ENCODE measurements around the gene MEF2A.
A peak's percentile ranks its signal among the peaks of the same experiment; 100 is the strongest.
"Not testable (repeated sequence)": the region's sequence is repeated elsewhere in the genome, so short reads cannot be mapped to it uniquely, and the experiment has no call there.

MEF2A gene

GRCh38 chr15:99731336-99732123, 165.7 kb downstream of the MEF2A start:
- DNase-seq (ENCODE audit: low read depth): no peak

GRCh38 chr15:99732124-99732750, 166.5 kb downstream of the MEF2A start:
- DNase-seq (ENCODE audit: low read depth): no peak

GRCh38 chr15:99732751-99733267, 167.0 kb downstream of the MEF2A start:
- DNase-seq (ENCODE audit: low read depth): no peak

- DNase-seq (ENCODE audit: low read depth): peak; percentile 96
Measured at GRCh38 chr15:99733268-99734039, 167.7 kb downstream of the MEF2A start, which contains the start of gene LYSMD4. Gene LYSMD4 (minus strand): TSS chr15:99733437. CDS start chr15:99731999, 1,438 bp downstream.

- DNase-seq (ENCODE audit: low read depth): not testable (repeated sequence)
Measured at GRCh38 chr15:99734040-99734291, 168.2 kb downstream of the MEF2A start.

GRCh38 chr15:99734575-99734974, 168.8 kb downstream of the MEF2A start:
- DNase-seq (ENCODE audit: low read depth): no peak

GRCh38 chr15:99735868-99736267, 170.1 kb downstream of the MEF2A start:
- no peak for DNase-seq (ENCODE audit: low read depth)

- DNase-seq (ENCODE audit: low read depth): no peak
Measured at GRCh38 chr15:99736702-99737101, 170.9 kb downstream of the MEF2A start.

- DNase-seq (ENCODE audit: low read depth): no peak
Measured at GRCh38 chr15:99738021-99738847, 172.4 kb downstream of the MEF2A start.

- no peak for DNase-seq (ENCODE audit: low read depth)
Measured at GRCh38 chr15:99741835-99742234, 176.1 kb downstream of the MEF2A start.

- DNase-seq (ENCODE audit: low read depth): no peak
Measured at GRCh38 chr15:99744142-99744541, 178.4 kb downstream of the MEF2A start.

GRCh38 chr15:99745370-99746086, 179.7 kb downstream of the MEF2A start:
- no peak for DNase-seq (ENCODE audit: low read depth)

- DNase-seq (ENCODE audit: low read depth): no peak
Measured at GRCh38 chr15:99749386-99749785, 183.6 kb downstream of the MEF2A start.

GRCh38 chr15:99750326-99750725, 184.5 kb downstream of the MEF2A start:
- DNase-seq (ENCODE audit: low read depth): not testable (repeated sequence)

GRCh38 chr15:99752556-99752955, 186.8 kb downstream of the MEF2A start:
- DNase-seq (ENCODE audit: low read depth): no peak

- no peak for DNase-seq (ENCODE audit: low read depth)
Measured at GRCh38 chr15:99753066-99753465, 187.3 kb downstream of the MEF2A start.

- DNase-seq (ENCODE audit: low read depth): no peak
Measured at GRCh38 chr15:99755692-99756409, 190.1 kb downstream of the MEF2A start.

GRCh38 chr15:99762288-99762687, 196.5 kb downstream of the MEF2A start:
- DNase-seq (ENCODE audit: low read depth): no peak

GRCh38 chr15:99763827-99764226, 198.0 kb downstream of the MEF2A start:
- DNase-seq (ENCODE audit: low read depth): no peak

- DNase-seq (ENCODE audit: low read depth): no peak
Measured at GRCh38 chr15:99764522-99764921, 198.7 kb downstream of the MEF2A start.
